GM23338 (cell line): Measurements from ENCODE around the gene TMEM63C.

Experiments
- CTCF ChIP-seq, 2 experiments: fragments of 200-600 bp in 1 of 2; sonication (generic) in 1 of 2; conservative IDR thresholded peaks; 2 replicates each; pipeline versions ENCODE4 v1.5.1 to v1.6.1; 2016 to 2017; ENCODE audit warnings: antibody characterized with exemption in 2 of 2, low read depth in 2 of 2, mild to moderate bottlenecking in 2 of 2, moderate library complexity in 1 of 2
- EZH2 ChIP-seq: fragments of 200-600 bp; sonication (generic); IDR thresholded peaks from one replicate; pipeline ENCODE4 v1.8.0; 2017; ENCODE audit warnings: antibody characterized with exemption, mild to moderate bottlenecking, low read depth; ENCODE audit not compliant: unreplicated experiment
- EZH2phosphoT487 ChIP-seq: fragments of 200-600 bp; sonication (generic); IDR thresholded peaks from one replicate; pipeline ENCODE4 v1.8.1; 2018; ENCODE audit warnings: antibody characterized with exemption; ENCODE audit not compliant: unreplicated experiment
- JUNB ChIP-seq: IDR thresholded peaks from one replicate; pipeline ENCODE4 v1.6.1; 2016; ENCODE audit warnings: antibody characterized with exemption; ENCODE audit not compliant: unreplicated experiment
- NANOG ChIP-seq: IDR thresholded peaks from 2 replicates; pipeline ENCODE4 v1.6.1; 2016; ENCODE audit warnings: antibody characterized with exemption, borderline replicate concordance
- POLR2AphosphoS5 ChIP-seq: IDR thresholded peaks from 2 replicates; pipeline ENCODE4 v1.6.1; 2016; ENCODE audit warnings: antibody characterized with exemption, low read depth
- ZNF114 ChIP-seq: fragments of 250-450 bp; sonication (Bioruptor Pico); IDR thresholded peaks from 2 replicates; pipeline ENCODE4 v1.5.0; 2020; ENCODE audit warnings: mild to moderate bottlenecking, moderate library complexity
- TF ChIP-seq, protein P1 (sequence below): IDR thresholded peaks from one replicate; pipeline ENCODE4 v1.6.1; 2018; ENCODE audit warnings: antibody characterized with exemption; ENCODE audit not compliant: unreplicated experiment

GRCh38 chr14:77273796-77274195, 92.2 kb downstream of the TMEM63C start:
- TF ChIP-seq CTCF (conservative IDR thresholded peaks at IDR 0.05; ENCODE audit: low read depth in 2 of 2) (no peak), EZH2 (no peak), EZH2phosphoT487 (no peak), JUNB (no peak), POLR2AphosphoS5 (no peak), NANOG (no peak), ZNF114 (CRISPR knock-in tag) (no peak)
- TF ChIP-seq, protein P1, sequence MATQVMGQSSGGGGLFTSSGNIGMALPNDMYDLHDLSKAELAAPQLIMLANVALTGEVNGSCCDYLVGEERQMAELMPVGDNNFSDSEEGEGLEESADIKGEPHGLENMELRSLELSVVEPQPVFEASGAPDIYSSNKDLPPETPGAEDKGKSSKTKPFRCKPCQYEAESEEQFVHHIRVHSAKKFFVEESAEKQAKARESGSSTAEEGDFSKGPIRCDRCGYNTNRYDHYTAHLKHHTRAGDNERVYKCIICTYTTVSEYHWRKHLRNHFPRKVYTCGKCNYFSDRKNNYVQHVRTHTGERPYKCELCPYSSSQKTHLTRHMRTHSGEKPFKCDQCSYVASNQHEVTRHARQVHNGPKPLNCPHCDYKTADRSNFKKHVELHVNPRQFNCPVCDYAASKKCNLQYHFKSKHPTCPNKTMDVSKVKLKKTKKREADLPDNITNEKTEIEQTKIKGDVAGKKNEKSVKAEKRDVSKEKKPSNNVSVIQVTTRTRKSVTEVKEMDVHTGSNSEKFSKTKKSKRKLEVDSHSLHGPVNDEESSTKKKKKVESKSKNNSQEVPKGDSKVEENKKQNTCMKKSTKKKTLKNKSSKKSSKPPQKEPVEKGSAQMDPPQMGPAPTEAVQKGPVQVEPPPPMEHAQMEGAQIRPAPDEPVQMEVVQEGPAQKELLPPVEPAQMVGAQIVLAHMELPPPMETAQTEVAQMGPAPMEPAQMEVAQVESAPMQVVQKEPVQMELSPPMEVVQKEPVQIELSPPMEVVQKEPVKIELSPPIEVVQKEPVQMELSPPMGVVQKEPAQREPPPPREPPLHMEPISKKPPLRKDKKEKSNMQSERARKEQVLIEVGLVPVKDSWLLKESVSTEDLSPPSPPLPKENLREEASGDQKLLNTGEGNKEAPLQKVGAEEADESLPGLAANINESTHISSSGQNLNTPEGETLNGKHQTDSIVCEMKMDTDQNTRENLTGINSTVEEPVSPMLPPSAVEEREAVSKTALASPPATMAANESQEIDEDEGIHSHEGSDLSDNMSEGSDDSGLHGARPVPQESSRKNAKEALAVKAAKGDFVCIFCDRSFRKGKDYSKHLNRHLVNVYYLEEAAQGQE: no peak
